M059J (cell line): ENCODE measurements around the gene C10orf88. TPM values are rescaled to one million over a fixed set of nuclear protein-coding genes. Genes with fewer than 3 reads are reported as not detected.

Source experiments
- DNase-seq: peaks from one replicate; pipeline ENCODE4 v3.0.0-alpha.2; 2012; ENCODE audit warnings: low read depth
- total RNA-seq: library from RNA; depleted of rRNA; stranded (reverse); fragments of >200 nt; shearing (Covaris generic); gene quantifications from 2 replicates; pipeline ENCODE4 v1.2.3, GENCODE V29; 2014; rRNA removed

C10orf88 gene
- total RNA-seq = 9.1 and 12.6 TPM in 2 replicates

GRCh38 chr10:122953902-122954730 lies at the start of gene C10orf88:
Gene C10orf88 (minus strand): TSS chr10:122954227. CDS start chr10:122954178, 49 bp downstream.
- peak; percentile 96 for DNase-seq

- no peak for DNase-seq
These were observed 47.3 kb upstream of the C10orf88 start for GRCh38 chr10:123001370-123001769.

GRCh38 chr10:123000155-123000554 lies 46.1 kb upstream of the C10orf88 start:
- DNase-seq = no peak

GRCh38 chr10:122999347-122999746 lies 45.3 kb upstream of the C10orf88 start:
- DNase-seq = peak; percentile 14

GRCh38 chr10:122998934-122999333 lies 44.9 kb upstream of the C10orf88 start:
- no peak for DNase-seq

GRCh38 chr10:122998360-122998917 lies 44.4 kb upstream of the C10orf88 start:
- DNase-seq = no peak

GRCh38 chr10:122997864-122998263 lies 43.8 kb upstream of the C10orf88 start:
- no peak for DNase-seq

- no peak for DNase-seq
These were observed 41.9 kb upstream of the C10orf88 start for GRCh38 chr10:122995936-122996335.

GRCh38 chr10:122993797-122994336 lies 39.8 kb upstream of the C10orf88 start:
- no peak for DNase-seq

- no peak for DNase-seq
These were observed 38.1 kb upstream of the C10orf88 start for GRCh38 chr10:122992031-122992585.

- DNase-seq = peak; percentile 44
These were observed 36.3 kb upstream of the C10orf88 start for GRCh38 chr10:122990278-122990677.

GRCh38 chr10:122988501-122988900 lies 34.5 kb upstream of the C10orf88 start:
- DNase-seq = no peak

- DNase-seq = peak; percentile 10
These were observed 32.3 kb upstream of the C10orf88 start for GRCh38 chr10:122986335-122986734.

GRCh38 chr10:122984708-122985107 lies 30.7 kb upstream of the C10orf88 start:
- no peak for DNase-seq

GRCh38 chr10:122983898-122984297 lies 29.9 kb upstream of the C10orf88 start:
- DNase-seq = no peak

- DNase-seq = peak; percentile 47
These were observed 27.0 kb upstream of the C10orf88 start for GRCh38 chr10:122981066-122981464.

- peak; percentile 82 for DNase-seq
These were observed 26.4 kb upstream of the C10orf88 start, which contains the start of gene PSTK for GRCh38 chr10:122980209-122981065. Gene PSTK (plus strand): TSS chr10:122980401. CDS start chr10:122980480, 79 bp downstream.

GRCh38 chr10:122974543-122975064 lies 20.6 kb upstream of the C10orf88 start:
- DNase-seq = no peak

- no peak for DNase-seq
These were observed 20.0 kb upstream of the C10orf88 start for GRCh38 chr10:122974023-122974422.

- DNase-seq = no peak
These were observed 14.7 kb upstream of the C10orf88 start for GRCh38 chr10:122968698-122969097.

- no peak for DNase-seq
These were observed 12.9 kb upstream of the C10orf88 start for GRCh38 chr10:122966879-122967278.
